Left ventricle myocardium inferior (tissue), 1 donor: ENCODE measurements around the gene NDRG4. TPM values are rescaled to one million over a fixed set of nuclear protein-coding genes. Genes with fewer than 3 reads are reported as not detected.

ENCODE experiments used
- DNase-seq: peaks from one replicate; pipeline ENCODE4 v3.0.0-alpha.2; 2020
- H3K27ac ChIP-seq: fragments of 200-600 bp; replicated peaks from 2 replicates; pipeline ENCODE4 v1.8.0; 2021
- H3K27me3 ChIP-seq: fragments of 200-600 bp; 2 replicates; pipeline ENCODE4 v1.8.0; 2021; ENCODE audit warnings: low read depth
- H3K36me3 ChIP-seq: fragments of 200-600 bp; 2 replicates; pipeline ENCODE4 v1.8.0; 2021
- H3K4me1 ChIP-seq: fragments of 200-600 bp; 2 replicates; pipeline ENCODE4 v1.8.0; 2021
- H3K4me3 ChIP-seq: fragments of 200-600 bp; 2 replicates; pipeline ENCODE4 v1.8.0; 2021; ENCODE audit warnings: mild to moderate bottlenecking, moderate library complexity
- H3K9me3 ChIP-seq: fragments of 200-600 bp; replicated peaks from 2 replicates; pipeline ENCODE4 v1.8.0; 2021
- CTCF ChIP-seq: fragments of 200-600 bp; IDR thresholded peaks from 2 replicates; pipeline ENCODE4 v1.8.0; 2021; ENCODE audit warnings: antibody characterized with exemption, mild to moderate bottlenecking, borderline replicate concordance
- intact Hi-C: fragments of 100-400 bp; cut with micrococcal nuclease; formaldehyde crosslinking; loops from one replicate; pipeline ENCODE4 v1.11.0; 2022
- total RNA-seq: library from RNA; stranded (reverse); fragmentation: NEBNext Ultra II Directional; extraction: Animal tissue kit (Norgen Biotek cat#: 25700); gene quantifications from one replicate; pipeline ENCODE4 v1.2.1, GENCODE V29; 2021
- donor health status: DM: no; HTN: yes; CAD: no; lungs with severe emphysema.

The NDRG4 gene
- total RNA-seq, 1 donor from 2014 or later = 763 TPM

GRCh38 chr16:58459344-58460218 is 40.4 kb upstream of the NDRG4 start:
- Histone ChIP-seq H3K4me3 (no peak overlapping the region), H3K27ac (peak overlapping the region; percentile 93), H3K4me1 (peaks cover 46% of the 10 kb centered on the region), H3K9me3 (no peaks in the 10 kb centered on the region), H3K36me3 (no peaks in the 10 kb centered on the region), H3K27me3 (peaks cover 8% of the 10 kb centered on the region)
- TF ChIP-seq CTCF = no peak
- DNase-seq = no peak
- intact Hi-C loops = no loop called here

GRCh38 chr16:58460219-58460610 is 39.7 kb upstream of the NDRG4 start:
- TF ChIP-seq CTCF = no peak
- H3K9me3 ChIP-seq = no peaks in the 10 kb centered on the region
- no peak for DNase-seq
- no peaks in the 10 kb centered on the region for H3K36me3 ChIP-seq
- H3K27ac ChIP-seq = peak overlapping the region; percentile 93
- H3K4me3 ChIP-seq = no peak overlapping the region
- peaks cover 15% of the 10 kb centered on the region for H3K27me3 ChIP-seq
- intact Hi-C loops = no loop called here
- peaks cover 52% of the 10 kb centered on the region for H3K4me1 ChIP-seq

GRCh38 chr16:58461056-58461455 is 38.9 kb upstream of the NDRG4 start:
- Histone ChIP-seq H3K27me3 (peaks cover 21% of the 10 kb centered on the region), H3K27ac (peak overlapping the region; percentile 93), H3K9me3 (no peaks in the 10 kb centered on the region), H3K4me3 (no peak overlapping the region), H3K36me3 (no peaks in the 10 kb centered on the region), H3K4me1 (peaks cover 56% of the 10 kb centered on the region)
- no peak for TF ChIP-seq CTCF
- DNase-seq = no peak
- intact Hi-C loops = no loop called here

- Histone ChIP-seq H3K9me3 (no peaks in the 10 kb centered on the region), H3K4me1 (peaks cover 56% of the 10 kb centered on the region), H3K4me3 (no peak overlapping the region), H3K36me3 (no peaks in the 10 kb centered on the region), H3K27me3 (peaks cover 27% of the 10 kb centered on the region), H3K27ac (peak overlapping the region; percentile 93)
- TF ChIP-seq CTCF = no peak
- no peak for DNase-seq
- intact Hi-C loops = no loop called here
Measured at GRCh38 chr16:58461640-58462039, 38.3 kb upstream of the NDRG4 start.

GRCh38 chr16:58462089-58462488 is 37.9 kb upstream of the NDRG4 start:
- H3K36me3 ChIP-seq = no peaks in the 10 kb centered on the region
- peaks cover 31% of the 10 kb centered on the region for H3K27me3 ChIP-seq
- peak overlapping the region; percentile 93 for H3K27ac ChIP-seq
- H3K4me1 ChIP-seq = peaks cover 61% of the 10 kb centered on the region
- intact Hi-C loops = no loop called here
- no peak for TF ChIP-seq CTCF
- H3K9me3 ChIP-seq = no peaks in the 10 kb centered on the region
- DNase-seq = no peak
- peak overlapping the region; percentile 79 for H3K4me3 ChIP-seq
